Muscle of leg (tissue), 11 donors: ENCODE results near the gene CDC42BPB. TPM values are rescaled to one million over a fixed set of nuclear protein-coding genes. Genes with fewer than 3 reads are reported as not detected.

ENCODE experiments used
- DNase-seq: peaks from one replicate; pipeline ENCODE4 v3.0.0; 2013
- H3K27ac ChIP-seq: one replicate; pipeline ENCODE4 v1.5.1; 2013; ENCODE audit warnings: mild to moderate bottlenecking, low read length, control low read depth
- H3K27me3 ChIP-seq: one replicate; pipeline ENCODE4 v1.6.1; 2013; ENCODE audit warnings: low read length; ENCODE audit not compliant: control insufficient read depth, insufficient read depth
- H3K36me3 ChIP-seq: one replicate; pipeline ENCODE4 v1.6.1; 2013; ENCODE audit warnings: low read length; ENCODE audit not compliant: control insufficient read depth, insufficient read depth
- H3K4me1 ChIP-seq: one replicate; pipeline ENCODE4 v1.6.1; 2013; ENCODE audit warnings: low read length; ENCODE audit not compliant: control insufficient read depth, insufficient read depth
- H3K4me3 ChIP-seq: one replicate; pipeline ENCODE4 v1.5.1; 2013; ENCODE audit warnings: low read length, control low read depth
- H3K9me3 ChIP-seq: replicated peaks from 2 replicates; pipeline ENCODE4 v1.6.1; 2013; ENCODE audit warnings: low read depth, low read length; ENCODE audit not compliant: control insufficient read depth
- WGBS: methylation state at CpG from one replicate; pipeline ENCODE4 v1.1.5; 2013; ENCODE audit warnings: missing lambda C conversion rate; ENCODE audit not compliant: insufficient coverage; 5-methylcytosine and 5-hydroxymethylcytosine counted together
- polyA plus RNA-seq, 8 donors: library from polyadenylated mRNA; unstranded; fragments of 120-200 nt; gene quantifications; one replicate each; pipeline versions ENCODE4 v1.2.1 to v1.2.3, GENCODE V29; 2013; ENCODE audit warnings: inconsistent platforms in 1 of 8, low replicate concordance in 1 of 8; ENCODE audit not compliant: insufficient read length in 8 of 8, insufficient read depth in 1 of 8
- total RNA-seq: library from RNA; stranded (reverse); fragments of 120-200 nt; gene quantifications from one replicate; pipeline ENCODE4 v1.2.4, GENCODE V29; 2013

The CDC42BPB gene
- total and polyA plus RNA-seq, 9 donors, result 34.8 to 65.7 (median 55.4) TPM

DNA sequence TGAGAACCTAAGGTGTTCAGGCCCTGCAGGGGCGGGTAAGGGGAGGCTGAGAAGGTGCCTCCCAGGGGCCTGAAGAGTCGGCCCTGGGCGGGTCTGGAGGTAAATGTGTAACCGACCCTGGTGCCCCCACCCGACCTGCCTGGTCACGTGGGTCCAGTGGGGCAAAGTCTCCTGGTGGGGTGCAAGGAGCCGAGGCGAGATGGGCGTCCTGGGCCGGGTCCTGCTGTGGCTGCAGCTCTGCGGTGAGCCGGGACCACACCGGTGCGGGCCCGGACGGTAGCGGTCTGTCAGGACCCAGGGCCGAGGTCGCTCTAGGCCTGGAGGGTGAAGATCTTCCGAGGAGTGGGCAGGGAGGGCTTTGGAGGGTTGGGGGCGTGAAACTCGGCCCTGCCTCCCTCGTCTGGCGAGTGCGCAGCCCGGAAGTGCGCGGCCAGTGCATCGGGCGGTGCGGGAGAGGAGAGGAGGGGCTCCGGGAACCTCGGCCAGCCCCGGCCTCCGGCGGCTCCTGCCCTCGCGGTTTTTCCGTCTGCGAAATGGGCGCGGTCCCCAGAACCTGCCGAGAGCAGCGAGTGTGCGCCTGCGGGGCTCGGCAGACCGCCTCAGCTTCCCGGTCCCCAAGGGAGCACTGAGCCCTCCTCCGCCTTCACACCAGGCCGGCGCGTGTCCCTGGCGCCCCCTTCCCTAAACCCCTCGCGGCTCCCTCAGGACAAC, 134.7 kb downstream of the CDC42BPB start, which contains the start of gene AMN:
TSS of gene AMN (plus strand) at position 174 of the 711 bp plus-strand sequence. CDS start at position 200, 26 bp downstream.
- DNase-seq, result no peak
- Histone ChIP-seq H3K9me3 (peaks cover 3% of the 10 kb centered on the region), H3K4me1 (peaks cover 16% of the 10 kb centered on the region), H3K27ac (no peak within 1 kb of the TSS), H3K36me3 (no peaks in the 10 kb centered on the region), H3K4me3 (peak within 1 kb of the TSS; percentile 17), H3K27me3 (peaks cover 57% of the 10 kb centered on the region)
- WGBS, result 3% methylated on average over 48 of the region's 56 CpGs

GRCh38 chr14:102920998-102921304, 136.4 kb downstream of the CDC42BPB start:
- Histone ChIP-seq H3K9me3 (peaks cover 3% of the 10 kb centered on the region), H3K4me1 (peaks cover 16% of the 10 kb centered on the region), H3K27ac (no peak overlapping the region), H3K27me3 (peaks cover 47% of the 10 kb centered on the region), H3K4me3 (no peak overlapping the region), H3K36me3 (no peaks in the 10 kb centered on the region)
- 87% methylated on average over 1 of the region's 1 CpG for WGBS
- no peak for DNase-seq

DNA sequence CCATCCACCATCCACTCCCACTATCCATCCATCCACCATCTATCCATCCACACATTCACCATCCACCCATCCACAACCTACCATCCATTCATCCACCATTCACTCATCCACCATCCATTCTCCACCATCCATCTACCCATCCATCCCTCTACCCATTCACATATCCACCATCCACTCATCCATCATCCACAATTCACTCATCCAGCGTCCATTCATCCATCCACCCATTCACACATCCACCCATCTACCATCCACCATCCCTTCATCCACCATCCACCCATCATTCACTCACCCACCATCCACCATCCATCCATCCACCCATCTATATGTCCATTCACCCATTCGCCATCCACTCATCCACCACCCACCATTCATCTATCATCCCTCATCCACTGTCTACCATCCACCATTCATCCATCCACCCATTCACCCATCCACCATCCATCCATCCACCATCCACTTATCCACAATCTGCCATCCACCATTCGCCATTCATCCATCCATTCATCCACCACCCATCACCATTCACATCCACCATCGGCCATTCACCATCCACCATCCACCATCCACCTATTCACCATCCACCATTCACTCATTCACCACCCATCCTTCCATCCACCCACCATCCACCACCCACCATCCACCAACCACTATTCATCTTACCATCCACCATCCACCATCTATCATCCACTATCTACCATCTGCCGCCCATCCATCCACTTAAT, 136.9 kb downstream of the CDC42BPB start:
- 92% methylated on average over 5 of the region's 5 CpGs for WGBS
- Histone ChIP-seq H3K27me3 (peaks cover 42% of the 10 kb centered on the region), H3K36me3 (no peaks in the 10 kb centered on the region), H3K9me3 (peaks cover 3% of the 10 kb centered on the region), H3K27ac (no peak overlapping the region), H3K4me1 (peaks cover 16% of the 10 kb centered on the region), H3K4me3 (no peak overlapping the region)
- DNase-seq, result no peak

DNA sequence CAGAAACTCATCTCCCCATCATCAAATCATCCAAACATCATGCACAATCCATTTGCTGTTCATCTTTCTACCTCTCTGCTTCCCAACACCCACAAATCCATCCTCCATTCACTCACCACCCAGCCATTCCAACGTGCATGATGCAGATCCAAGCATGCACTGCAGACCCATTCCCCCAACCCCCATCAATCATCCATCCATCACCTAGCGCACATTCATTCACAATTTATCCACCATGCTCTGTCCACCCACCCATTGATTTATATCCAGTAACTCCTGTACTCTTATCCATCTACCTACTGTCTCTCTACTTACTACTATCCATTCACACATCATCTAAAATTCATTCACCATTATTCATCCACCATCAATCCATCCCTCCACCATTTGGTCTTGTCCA, 138.9 kb downstream of the CDC42BPB start:
- Histone ChIP-seq H3K27me3 (peaks cover 22% of the 10 kb centered on the region), H3K36me3 (no peaks in the 10 kb centered on the region), H3K27ac (no peak overlapping the region), H3K9me3 (peaks cover 3% of the 10 kb centered on the region), H3K4me3 (no peak overlapping the region), H3K4me1 (peaks cover 9% of the 10 kb centered on the region)
- 50% methylated on average over 2 of the region's 2 CpGs for WGBS
- DNase-seq, result no peak

DNA sequence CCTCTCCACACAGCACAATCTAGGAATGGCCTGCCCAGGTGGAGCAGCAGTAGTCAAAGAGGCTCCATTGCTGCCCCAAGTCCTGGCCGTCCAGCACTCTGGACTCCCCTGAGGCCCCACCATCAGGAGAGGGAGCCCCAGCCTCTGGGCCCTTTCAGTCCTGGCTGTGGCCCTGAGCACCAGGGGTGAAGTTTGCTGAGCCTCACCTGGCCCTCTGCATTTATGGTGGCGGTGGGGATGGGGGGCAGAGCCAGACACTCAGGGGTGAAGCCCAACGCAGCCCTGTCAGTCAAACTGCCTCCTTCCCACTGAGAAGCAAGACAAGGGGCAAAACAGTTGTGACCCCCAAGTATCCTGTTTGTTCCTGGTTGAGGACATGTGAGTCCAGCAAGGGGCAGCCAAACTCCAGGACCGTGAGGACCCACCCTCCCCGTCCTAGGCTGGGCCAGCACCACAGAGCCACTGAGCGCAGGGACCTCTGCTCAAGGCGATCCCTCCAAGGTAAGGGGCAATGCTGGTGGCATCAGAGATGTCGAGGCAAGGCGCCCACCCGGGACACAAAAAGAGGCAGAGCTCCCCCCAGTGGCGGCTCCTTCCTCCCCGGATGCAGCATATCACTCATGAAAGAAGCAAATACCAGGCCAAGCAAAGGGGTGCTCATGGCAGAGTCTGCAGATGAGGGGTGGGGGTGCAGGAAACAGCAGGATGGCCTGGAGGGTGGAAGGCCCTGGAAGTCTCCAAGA, 139.7 kb downstream of the CDC42BPB start:
- 26% methylated on average over 10 of the region's 12 CpGs for WGBS
- DNase-seq, result no peak
- H3K27ac ChIP-seq, result no peak overlapping the region
- peaks cover 1% of the 10 kb centered on the region for H3K4me1 ChIP-seq
- peaks cover 14% of the 10 kb centered on the region for H3K27me3 ChIP-seq
- no peak overlapping the region for H3K4me3 ChIP-seq
- no peaks in the 10 kb centered on the region for H3K36me3 ChIP-seq
- peaks cover 3% of the 10 kb centered on the region for H3K9me3 ChIP-seq

GRCh38 chr14:102917056-102917385, 140.3 kb downstream of the CDC42BPB start:
- peaks cover 3% of the 10 kb centered on the region for H3K9me3 ChIP-seq
- no peaks in the 10 kb centered on the region for H3K36me3 ChIP-seq
- no peak for DNase-seq
- WGBS, result 92% methylated on average over 6 of the region's 6 CpGs
- no peaks in the 10 kb centered on the region for H3K4me1 ChIP-seq
- H3K27me3 ChIP-seq, result peaks cover 7% of the 10 kb centered on the region
- no peak overlapping the region for H3K27ac ChIP-seq
- no peak overlapping the region for H3K4me3 ChIP-seq

DNA sequence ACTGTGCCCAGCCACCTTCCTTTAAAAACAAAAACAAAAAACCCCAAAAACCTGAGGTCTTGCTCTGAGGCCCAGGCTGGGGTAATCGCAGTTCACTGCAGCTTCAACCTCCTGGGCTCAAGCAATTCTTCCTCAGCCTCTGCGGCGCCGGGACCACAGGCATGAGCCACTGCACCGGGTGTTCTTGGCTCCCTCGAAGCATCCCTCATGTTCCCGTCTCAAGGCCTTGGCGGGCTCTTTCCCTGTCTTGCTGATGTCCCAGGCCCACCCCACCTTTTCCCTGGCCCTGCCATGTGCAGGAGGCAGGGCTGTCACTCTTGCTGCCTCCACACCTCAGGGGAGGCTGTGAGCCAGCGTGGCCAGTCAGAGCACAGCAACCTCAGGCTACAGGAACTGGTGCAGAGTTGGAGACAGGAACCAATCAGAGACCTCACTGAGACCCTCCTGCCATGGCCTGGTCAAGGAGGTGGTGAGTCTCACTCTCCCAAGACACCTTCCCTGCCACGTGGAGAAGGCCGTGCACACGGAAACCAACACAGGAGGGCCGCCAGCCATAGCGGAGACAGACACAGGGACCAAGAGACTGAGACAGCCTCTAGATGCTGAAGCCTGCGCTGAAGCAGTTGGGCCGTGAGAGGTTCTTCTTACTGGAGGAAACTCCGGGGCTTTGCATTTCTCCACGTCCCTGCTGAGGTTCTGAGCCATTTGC, 140.8 kb downstream of the CDC42BPB start:
- no peaks in the 10 kb centered on the region for H3K4me1 ChIP-seq

GRCh38 chr14:102915292-102916110, 141.8 kb downstream of the CDC42BPB start:
- H3K27ac ChIP-seq, result no peak overlapping the region
- no peaks in the 10 kb centered on the region for H3K27me3 ChIP-seq
- DNase-seq, result no peak
- no peaks in the 10 kb centered on the region for H3K36me3 ChIP-seq
- H3K4me1 ChIP-seq, result no peaks in the 10 kb centered on the region
- H3K4me3 ChIP-seq, result no peak overlapping the region
- WGBS, result 88% methylated on average over 12 of the region's 19 CpGs
- no peaks in the 10 kb centered on the region for H3K9me3 ChIP-seq

More for the DNA sequence above, 140.8 kb downstream of the CDC42BPB start:
- WGBS, result 72% methylated on average over 17 of the region's 18 CpGs
- Histone ChIP-seq H3K4me3 (no peak overlapping the region), H3K27me3 (peaks cover 2% of the 10 kb centered on the region), H3K27ac (no peak overlapping the region), H3K36me3 (no peaks in the 10 kb centered on the region), H3K9me3 (peaks cover 3% of the 10 kb centered on the region)
- no peak for DNase-seq

GRCh38 chr14:102914474-102915291, 142.7 kb downstream of the CDC42BPB start:
- H3K36me3 ChIP-seq, result no peaks in the 10 kb centered on the region
- H3K4me3 ChIP-seq, result no peak overlapping the region
- H3K9me3 ChIP-seq, result no peaks in the 10 kb centered on the region
- no peaks in the 10 kb centered on the region for H3K27me3 ChIP-seq
- WGBS, result 87% methylated on average over 24 of the region's 26 CpGs
- H3K27ac ChIP-seq, result no peak overlapping the region
- H3K4me1 ChIP-seq, result no peaks in the 10 kb centered on the region
- DNase-seq, result no peak
